HEK293T (cell line): ENCODE data around the gene CTNNA3.

Experiments used
- CTCF ChIA-PET: fragments of 350-600 bp; formaldehyde crosslinking; extraction: SDS; loops from one replicate; lab custom pipeline; 2021; ENCODE audit warnings: antibody characterized with exemption, inconsistent platforms; lab: Yijun Ruan, JAX
- POLR2A ChIA-PET: fragments of 350-600 bp; formaldehyde crosslinking; extraction: SDS; loops from one replicate; lab custom pipeline; 2020; ENCODE audit warnings: antibody characterized with exemption, inconsistent platforms; lab: Yijun Ruan, JAX
- DNase-seq: peaks from one replicate; pipeline ENCODE4 v3.0.0; 2012; ENCODE audit warnings: mixed read lengths; ENCODE audit errors: extremely low spot score
- ARNT ChIP-seq: fragments of 450-650 bp; IDR thresholded peaks from 2 replicates; pipeline ENCODE4 v1.6.1; 2017; ENCODE audit warnings: mild to moderate bottlenecking
- BHLHE40 ChIP-seq: fragments of 450-650 bp; IDR thresholded peaks from 2 replicates; pipeline ENCODE4 v1.6.1; 2016; ENCODE audit warnings: mild to moderate bottlenecking, moderate library complexity, borderline replicate concordance
- CTBP1 ChIP-seq: fragments of 450-650 bp; IDR thresholded peaks from 2 replicates; pipeline ENCODE4 v1.6.1; 2016; ENCODE audit warnings: borderline replicate concordance
- ELF4 ChIP-seq: fragments of 450-650 bp; IDR thresholded peaks from 2 replicates; pipeline ENCODE4 v1.6.1; 2017; ENCODE audit warnings: antibody characterized with exemption
- FOXA1 ChIP-seq: fragments of 450-650 bp; IDR thresholded peaks from 2 replicates; pipeline ENCODE4 v1.6.1; 2016; ENCODE audit warnings: mild to moderate bottlenecking
- FOXK2 ChIP-seq: fragments of 450-650 bp; IDR thresholded peaks from 2 replicates; pipeline ENCODE4 v1.6.1; 2016; ENCODE audit warnings: mild to moderate bottlenecking
- FOXM1 ChIP-seq: fragments of 450-650 bp; IDR thresholded peaks from 2 replicates; pipeline ENCODE4 v1.6.1; 2017; ENCODE audit warnings: mild to moderate bottlenecking, borderline replicate concordance
- HDGF ChIP-seq: fragments of 450-650 bp; IDR thresholded peaks from 2 replicates; pipeline ENCODE4 v1.6.1; 2017; ENCODE audit warnings: antibody characterized with exemption, borderline replicate concordance
- L3MBTL2 ChIP-seq: fragments of 450-650 bp; conservative IDR thresholded peaks from 2 replicates; pipeline ENCODE4 v1.6.1; 2016; ENCODE audit warnings: mild to moderate bottlenecking
- LEF1 ChIP-seq: fragments of 450-650 bp; IDR thresholded peaks from 2 replicates; pipeline ENCODE4 v1.6.1; 2017; ENCODE audit warnings: mild to moderate bottlenecking, borderline replicate concordance
- NFRKB ChIP-seq: fragments of 450-650 bp; IDR thresholded peaks from 2 replicates; pipeline ENCODE4 v1.6.1; 2016; ENCODE audit warnings: mild to moderate bottlenecking, moderate library complexity
- PKNOX1 ChIP-seq: fragments of 450-650 bp; IDR thresholded peaks from 2 replicates; pipeline ENCODE4 v1.6.1; 2016
- SP1 ChIP-seq: fragments of 450-650 bp; IDR thresholded peaks from 2 replicates; pipeline ENCODE4 v1.6.1; 2017
- SUZ12 ChIP-seq: fragments of 450-650 bp; IDR thresholded peaks from 2 replicates; pipeline ENCODE4 v1.6.1; 2016; ENCODE audit warnings: mild to moderate bottlenecking
- TARDBP ChIP-seq: fragments of 450-650 bp; IDR thresholded peaks from 2 replicates; pipeline ENCODE4 v1.6.1; 2016
- ZNF384 ChIP-seq: fragments of 450-650 bp; IDR thresholded peaks from 2 replicates; pipeline ENCODE4 v1.6.1; 2016

The CTNNA3 gene

GRCh38 chr10:67622511-67622910 is 73.5 kb downstream of the CTNNA3 start:
- TF ChIP-seq HDGF (no peak), ELF4 (no peak), FOXK2 (no peak), TARDBP (no peak), BHLHE40 (no peak), FOXA1 (no peak), LEF1 (no peak), PKNOX1 (no peak), NFRKB (no peak)
- CTCF ChIA-PET, result no interaction called here
- POLR2A ChIA-PET, result no interaction called here
- DNase-seq, result no peak

- ChIA-PET POLR2A (no interaction called here), CTCF (no interaction called here)
- no peak for DNase-seq
- no peak for TF ChIP-seq ELF4
- TF ChIP-seq FOXK2, result no peak
- no peak for TF ChIP-seq FOXA1
- TF ChIP-seq SUZ12, result no peak
- TF ChIP-seq SP1, result no peak
- TF ChIP-seq PKNOX1, result no peak
- no peak for TF ChIP-seq BHLHE40
These were observed 74.2 kb downstream of the CTNNA3 start for GRCh38 chr10:67621834-67622233.

- TF ChIP-seq LEF1, result no peak
- ChIA-PET CTCF (no interaction called here), POLR2A (no interaction called here)
- DNase-seq, result no peak
These were observed 77.9 kb downstream of the CTNNA3 start for GRCh38 chr10:67618116-67618515.

- CTCF ChIA-PET, result no interaction called here
- POLR2A ChIA-PET, result no interaction called here
- TF ChIP-seq FOXA1 (no peak), ELF4 (no peak), LEF1 (no peak), NFRKB (no peak), CTBP1 (no peak), TARDBP (no peak), ARNT (no peak), SP1 (no peak), BHLHE40 (no peak)
- DNase-seq, result no peak
These were observed 83.1 kb downstream of the CTNNA3 start for GRCh38 chr10:67612577-67613537.

- no peak for TF ChIP-seq LEF1
- TF ChIP-seq FOXK2, result no peak
- no peak for TF ChIP-seq ARNT
- TF ChIP-seq PKNOX1, result no peak
- TF ChIP-seq SP1, result no peak
- no peak for TF ChIP-seq TARDBP
- TF ChIP-seq SUZ12, result no peak
- TF ChIP-seq NFRKB, result no peak
- TF ChIP-seq ELF4, result no peak
- TF ChIP-seq CTBP1, result no peak
- TF ChIP-seq BHLHE40, result no peak
- no peak for TF ChIP-seq HDGF
- no peak for TF ChIP-seq ZNF384
- TF ChIP-seq FOXA1, result no peak
- no peak for TF ChIP-seq FOXM1
- no peak for TF ChIP-seq L3MBTL2
- CTCF ChIA-PET, result no interaction called here
- DNase-seq, result no peak
- POLR2A ChIA-PET, result no interaction called here
These were observed 83.8 kb downstream of the CTNNA3 start for GRCh38 chr10:67612176-67612575.

GRCh38 chr10:67609996-67610793 is 85.8 kb downstream of the CTNNA3 start:
- ChIA-PET CTCF (no interaction called here), POLR2A (no interaction called here)
- no peak for DNase-seq
- TF ChIP-seq SP1 (no peak), SUZ12 (no peak)

GRCh38 chr10:67608001-67608400 is 88.0 kb downstream of the CTNNA3 start:
- no peak for DNase-seq
- ChIA-PET POLR2A (no interaction called here), CTCF (no interaction called here)
- TF ChIP-seq NFRKB (no peak), SUZ12 (no peak), HDGF (no peak), SP1 (no peak)
